ENCODE results near the gene AMBRA1.

Gene AMBRA1

DNA sequence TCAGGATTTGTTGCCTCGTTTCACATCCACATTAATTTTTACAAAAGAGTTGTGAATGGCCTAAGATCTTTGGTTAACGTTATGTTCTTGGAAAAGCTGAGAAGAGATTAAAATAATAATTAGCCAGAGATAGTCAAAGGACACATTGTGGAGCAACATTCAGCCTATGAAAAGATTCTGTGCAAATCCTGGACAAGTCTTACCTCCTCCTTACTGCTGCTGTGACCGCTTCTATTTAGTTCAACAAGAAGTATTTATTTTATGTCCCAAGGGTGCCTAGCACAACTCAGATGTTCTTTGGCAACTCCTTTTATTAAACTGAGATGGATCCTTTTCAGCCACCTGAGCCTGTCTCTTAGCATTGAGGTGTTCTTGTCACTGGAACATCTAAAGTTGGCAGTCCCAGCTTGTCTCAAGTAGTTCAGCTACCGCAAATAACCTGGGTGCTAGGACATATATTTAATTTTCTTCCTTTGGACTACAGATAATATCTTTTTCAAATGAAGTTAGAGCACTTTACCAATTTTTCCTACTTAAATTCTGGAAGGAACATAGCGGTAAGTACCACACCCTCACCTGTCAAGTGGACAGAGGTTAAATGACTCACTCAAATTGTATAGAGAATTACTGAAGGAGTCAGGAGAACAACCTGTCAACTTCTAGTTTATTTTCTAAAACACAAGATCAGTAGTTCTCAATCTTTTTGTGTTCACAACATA is 121.7 kb downstream of the AMBRA1 start:
- DNase-seq, result no peak

GRCh38 chr11:46469926-46470325 is 123.9 kb downstream of the AMBRA1 start:
- DNase-seq, result no peak

- DNase-seq, result no peak
Observed at GRCh38 chr11:46465683-46466082, 128.1 kb downstream of the AMBRA1 start.

GRCh38 chr11:46463701-46464421 is 130.0 kb downstream of the AMBRA1 start:
- DNase-seq, result no peak

DNA sequence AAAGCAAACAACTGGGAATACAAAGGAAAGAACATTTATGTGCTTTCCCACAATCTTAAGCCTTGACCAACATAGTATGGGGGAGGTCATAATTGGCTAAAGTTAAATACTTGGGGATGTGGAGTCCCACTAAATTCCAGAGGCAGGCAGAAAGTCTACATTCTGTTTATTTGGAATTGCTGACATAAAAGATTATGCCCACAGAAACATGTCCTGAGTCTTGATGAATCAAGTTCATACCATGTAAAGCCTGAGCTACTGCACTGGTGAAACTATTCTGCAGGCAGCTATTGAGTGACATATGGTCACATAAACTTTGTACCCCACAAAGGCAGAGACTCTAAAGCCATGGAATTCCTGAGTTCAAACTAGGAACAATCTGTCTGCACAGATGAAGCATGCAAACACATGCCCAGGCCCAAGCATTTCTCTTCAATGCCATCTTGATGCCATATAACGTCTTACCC is 132.3 kb downstream of the AMBRA1 start:
- no peak for DNase-seq

DNA sequence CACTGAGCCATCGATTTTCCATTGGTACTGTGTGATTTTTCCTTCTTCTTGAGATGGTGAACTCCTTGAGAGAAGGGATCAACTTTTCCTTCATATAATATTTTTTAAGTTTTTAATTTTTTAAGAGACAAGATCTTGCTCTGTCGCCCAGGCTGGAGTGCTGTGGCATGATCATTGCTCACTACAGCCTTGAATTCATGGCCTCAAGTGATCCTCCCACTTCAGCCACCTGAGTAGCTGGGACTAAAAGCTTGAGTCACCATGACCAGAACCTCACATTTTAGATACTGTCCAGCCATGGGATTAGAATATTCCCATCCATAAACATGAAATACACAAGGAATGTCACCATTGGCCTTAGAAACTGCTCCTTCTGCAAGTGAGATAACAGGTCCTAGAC is 135.3 kb downstream of the AMBRA1 start:
- DNase-seq, result no peak

- DNase-seq, result no peak
Observed at GRCh38 chr11:46457659-46458424, 136.0 kb downstream of the AMBRA1 start.

DNA sequence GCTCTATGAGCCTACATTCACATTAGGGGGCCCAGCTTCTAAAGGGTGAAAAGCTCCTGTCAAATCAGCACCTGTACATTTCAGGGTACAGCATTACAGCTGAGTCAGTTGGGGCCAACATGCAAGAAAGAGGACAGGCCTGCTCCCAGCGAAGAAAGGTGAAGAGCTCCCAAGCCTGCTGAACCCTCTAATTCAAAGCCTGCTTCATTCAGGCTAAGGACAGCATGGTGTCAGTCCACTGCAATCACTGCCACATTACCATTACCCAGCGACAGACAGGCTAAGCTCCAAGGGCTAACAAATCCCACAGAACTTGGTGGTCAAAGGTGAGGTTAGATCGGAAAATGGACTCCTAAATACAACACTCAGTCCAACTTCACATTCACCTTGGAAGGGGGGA is 136.8 kb downstream of the AMBRA1 start:
- DNase-seq, result no peak

DNA sequence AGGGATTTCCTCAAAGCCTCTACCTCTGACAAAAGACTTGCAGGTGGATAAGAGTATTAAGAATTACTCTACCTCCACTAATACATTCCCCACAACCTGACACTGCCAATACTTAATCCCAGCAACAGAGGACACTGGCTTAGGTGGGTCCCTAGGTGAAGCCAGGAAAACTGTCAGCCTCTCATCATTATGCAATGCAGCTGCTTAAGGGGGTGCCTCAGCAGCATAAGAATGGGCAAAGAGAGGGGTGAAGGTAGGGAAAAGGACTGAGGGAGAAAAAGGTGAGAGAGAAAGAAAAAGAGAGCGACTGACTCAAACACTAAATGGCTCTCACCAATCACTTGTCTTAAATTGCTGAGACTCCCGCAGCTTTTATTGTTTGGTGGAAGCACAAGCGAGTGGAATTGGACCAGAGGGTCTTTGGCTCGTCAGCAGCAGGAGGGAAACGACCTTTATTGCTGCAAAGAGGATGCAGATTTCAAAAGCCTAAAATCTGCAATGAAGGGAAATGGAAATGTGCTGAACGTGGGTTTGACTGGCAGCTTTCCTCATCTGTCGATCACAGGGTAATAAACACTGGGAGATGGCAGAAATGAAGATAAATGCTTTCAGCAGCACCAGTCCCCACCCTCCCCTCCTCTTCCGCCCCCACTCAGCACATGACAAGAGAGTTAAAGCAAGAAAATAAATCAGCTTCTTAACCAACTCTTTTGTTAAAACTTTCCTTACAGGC is 137.4 kb downstream of the AMBRA1 start:
- DNase-seq, result no peak

DNA sequence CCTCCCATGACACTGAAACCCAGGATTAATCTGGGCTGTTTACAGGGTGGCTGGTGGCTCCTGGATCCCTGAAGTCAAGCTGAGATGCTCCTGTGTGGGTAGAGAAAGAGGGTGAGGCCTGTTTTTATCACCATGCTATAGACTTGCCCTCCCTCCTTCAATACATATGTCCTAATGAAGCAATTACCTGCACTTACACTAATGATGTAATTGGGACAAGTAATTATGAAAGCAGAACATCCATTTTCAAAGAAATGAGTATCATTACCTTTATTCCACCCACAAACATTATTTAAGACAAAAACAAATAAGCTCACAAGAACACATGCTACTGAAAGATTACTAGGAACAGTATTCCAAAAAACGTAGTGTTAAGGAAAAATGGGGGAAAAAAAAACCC is 138.0 kb downstream of the AMBRA1 start:
- no peak for DNase-seq

DNA sequence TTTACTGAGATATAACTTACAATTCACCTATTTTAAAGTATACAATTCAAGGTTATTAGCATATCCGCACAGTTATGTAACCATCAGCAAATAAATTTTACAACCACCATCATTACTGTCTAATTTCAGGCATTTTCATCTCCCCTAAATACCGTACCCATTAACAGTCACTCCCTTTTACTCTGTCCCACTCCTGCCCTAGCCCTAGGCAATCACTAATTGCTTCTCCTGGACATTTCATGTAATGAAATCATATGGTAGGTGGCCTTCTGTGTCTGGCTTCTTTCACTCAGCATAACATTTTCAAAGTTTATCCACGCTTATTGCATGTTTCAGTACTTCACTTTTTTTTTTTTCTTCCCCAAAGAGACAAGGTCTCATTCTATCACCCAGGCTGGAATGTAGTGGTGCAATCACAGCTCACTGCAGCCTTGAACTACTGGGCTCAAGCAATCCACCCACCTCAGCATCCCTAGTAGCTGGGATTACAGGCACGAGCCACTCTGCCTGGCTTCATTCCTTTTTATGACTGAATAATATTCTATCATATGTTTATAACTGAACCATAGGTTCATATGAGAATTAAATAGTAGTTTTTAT is 140.8 kb downstream of the AMBRA1 start:
- DNase-seq, result no peak

- DNase-seq, result no peak
Observed at GRCh38 chr11:46451759-46452158, 142.1 kb downstream of the AMBRA1 start.

GRCh38 chr11:46450846-46451477 is 142.9 kb downstream of the AMBRA1 start:
- no peak for DNase-seq

- DNase-seq, result no peak
Observed at GRCh38 chr11:46447544-46447943, 146.3 kb downstream of the AMBRA1 start.

DNA sequence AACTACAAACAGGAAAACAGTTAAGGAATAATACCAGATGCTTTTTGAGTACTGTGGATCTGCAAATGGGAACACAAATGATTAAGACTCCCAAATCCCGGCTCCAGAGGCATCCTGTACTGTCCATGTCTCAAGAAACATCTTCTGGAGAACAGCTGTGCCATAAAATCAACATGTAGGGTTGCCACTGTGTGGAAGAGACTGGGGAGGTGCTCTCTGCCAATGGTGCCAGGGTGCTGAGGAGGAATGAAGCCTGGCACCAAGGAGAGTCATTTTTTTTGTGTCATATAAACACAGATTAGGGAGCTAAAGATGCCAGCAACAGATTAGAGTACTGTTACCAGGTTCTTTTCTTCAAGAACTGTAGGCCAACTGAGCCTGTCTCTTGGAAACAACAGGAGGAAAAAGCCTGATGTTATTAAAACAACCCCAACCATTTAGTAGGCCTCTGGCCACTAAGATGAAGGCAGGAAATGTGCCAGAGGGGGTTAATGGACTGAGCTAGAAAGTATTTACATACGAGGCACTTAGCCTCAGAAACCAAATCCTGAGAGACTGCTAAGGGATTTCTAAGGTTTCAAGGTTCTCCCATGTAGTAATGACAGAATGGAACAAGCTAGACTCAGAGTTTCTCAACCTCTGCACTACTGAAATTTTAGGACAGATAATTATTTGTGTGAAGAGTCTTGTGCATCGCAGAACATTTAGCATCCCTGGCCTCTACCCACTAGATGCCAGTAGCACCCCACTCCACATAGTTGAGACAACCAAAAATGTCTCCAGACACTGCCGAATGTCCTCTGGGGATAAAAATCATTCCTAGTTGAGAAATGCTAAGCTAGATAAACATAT is 147.7 kb downstream of the AMBRA1 start:
- no peak for DNase-seq

GRCh38 chr11:46445192-46445919 is 148.5 kb downstream of the AMBRA1 start:
- DNase-seq, result no peak

DNA sequence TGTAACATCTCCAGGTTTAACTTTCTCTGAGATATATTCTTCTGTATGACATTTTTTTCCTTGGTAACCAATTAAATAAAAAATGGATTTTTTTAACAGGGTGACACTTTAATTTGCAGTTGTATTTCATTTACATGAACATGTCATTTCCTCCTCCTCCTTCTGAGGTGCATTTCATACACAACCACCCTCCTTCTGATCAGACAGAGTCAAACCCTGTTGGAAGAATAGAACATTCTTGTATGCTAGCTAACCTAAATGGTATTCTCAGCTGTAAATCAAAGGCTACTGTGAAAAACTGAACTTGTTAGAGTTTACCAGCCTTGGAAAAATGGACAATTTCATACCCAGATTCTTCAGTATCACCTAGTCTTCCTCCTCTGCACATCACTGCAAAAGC is 149.5 kb downstream of the AMBRA1 start:
- no peak for DNase-seq

GRCh38 chr11:46438211-46438610 is 155.6 kb downstream of the AMBRA1 start:
- no peak for DNase-seq

GRCh38 chr11:46437122-46437689 is 156.6 kb downstream of the AMBRA1 start:
- no peak for DNase-seq

DNA sequence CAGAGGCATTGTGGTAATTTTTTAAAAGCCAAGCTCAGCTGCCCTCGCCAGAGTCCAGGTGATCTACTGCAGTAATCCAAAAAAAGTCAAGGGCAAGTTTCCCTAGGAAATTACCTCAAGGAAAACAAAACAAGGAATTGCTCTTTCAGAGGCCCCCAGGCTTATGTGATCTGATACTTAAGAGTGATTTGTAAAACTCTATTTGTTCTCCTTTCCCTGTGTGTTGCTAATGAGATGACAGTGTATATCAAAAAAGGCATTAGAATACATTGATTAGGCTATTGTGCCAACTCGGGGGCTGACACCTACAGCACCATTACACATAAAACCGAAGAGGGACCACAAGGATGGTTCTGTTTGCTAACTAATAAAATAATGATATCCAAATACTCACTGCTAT is 157.7 kb downstream of the AMBRA1 start:
- DNase-seq, result no peak
